Measurements from ENCODE around the gene TMEM175. TPM values are rescaled to one million over a fixed set of nuclear protein-coding genes. Genes with fewer than 3 reads are reported as not detected.

The TMEM175 gene
- total RNA-seq, 1 experiment from 2014 or later, result 10.0 TPM

DNA sequence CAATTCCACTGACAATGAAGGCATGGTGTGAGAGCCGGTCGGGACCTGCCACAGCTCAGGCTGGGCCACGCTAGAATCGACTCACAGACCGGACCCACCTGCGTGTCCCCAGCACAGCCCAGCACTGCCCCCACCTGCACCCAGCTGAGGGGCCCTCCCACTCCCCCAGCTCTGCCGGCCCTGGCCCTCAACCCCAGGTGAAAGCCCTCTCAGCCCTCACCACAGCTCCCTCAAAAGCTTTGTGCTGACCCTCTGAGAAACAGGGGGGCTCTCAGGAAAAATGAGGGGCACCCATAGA, 25.2 kb upstream of the TMEM175 start:
- DNase-seq (ENCODE audit: low spot score), result no peak
- intact Hi-C loops (cut with micrococcal nuclease; ENCODE audit: unreplicated experiment), result no loop called here
- Histone ChIP-seq H3K4me1 (ENCODE audit: insufficient read depth, low read length, poor library complexity, severe bottlenecking) (no peaks in the 10 kb centered on the region), H3K4me3 (ENCODE audit: low read depth, low read length, poor library complexity, severe bottlenecking) (no peak overlapping the region), H3K9me3 (ENCODE audit: low read depth, low read length, poor library complexity, severe bottlenecking) (no peaks in the 10 kb centered on the region), H3K27me3 (replicated peaks; ENCODE audit: insufficient read depth, low read depth, low read length, poor library complexity) (no peaks in the 10 kb centered on the region), H3K27ac (ENCODE audit: low read depth, low read length, poor library complexity, severe bottlenecking) (no peak overlapping the region), H3K36me3 (ENCODE audit: insufficient read depth, low read length, poor library complexity, severe bottlenecking) (peaks cover 3% of the 10 kb centered on the region)
- POLR2A ChIA-PET (ENCODE audit: low non-redundant PET), result no interaction called here
- BruUV-seq (replicated peaks), result no TSS peak
- CTCF ChIA-PET, result no interaction called here
- TF ChIP-seq EZH2 (IDR thresholded peaks at IDR 0.05; ENCODE audit: borderline replicate concordance, low read depth, low read length, poor library complexity, severe bottlenecking), result no peak
- TF ChIP-seq, protein P1, sequence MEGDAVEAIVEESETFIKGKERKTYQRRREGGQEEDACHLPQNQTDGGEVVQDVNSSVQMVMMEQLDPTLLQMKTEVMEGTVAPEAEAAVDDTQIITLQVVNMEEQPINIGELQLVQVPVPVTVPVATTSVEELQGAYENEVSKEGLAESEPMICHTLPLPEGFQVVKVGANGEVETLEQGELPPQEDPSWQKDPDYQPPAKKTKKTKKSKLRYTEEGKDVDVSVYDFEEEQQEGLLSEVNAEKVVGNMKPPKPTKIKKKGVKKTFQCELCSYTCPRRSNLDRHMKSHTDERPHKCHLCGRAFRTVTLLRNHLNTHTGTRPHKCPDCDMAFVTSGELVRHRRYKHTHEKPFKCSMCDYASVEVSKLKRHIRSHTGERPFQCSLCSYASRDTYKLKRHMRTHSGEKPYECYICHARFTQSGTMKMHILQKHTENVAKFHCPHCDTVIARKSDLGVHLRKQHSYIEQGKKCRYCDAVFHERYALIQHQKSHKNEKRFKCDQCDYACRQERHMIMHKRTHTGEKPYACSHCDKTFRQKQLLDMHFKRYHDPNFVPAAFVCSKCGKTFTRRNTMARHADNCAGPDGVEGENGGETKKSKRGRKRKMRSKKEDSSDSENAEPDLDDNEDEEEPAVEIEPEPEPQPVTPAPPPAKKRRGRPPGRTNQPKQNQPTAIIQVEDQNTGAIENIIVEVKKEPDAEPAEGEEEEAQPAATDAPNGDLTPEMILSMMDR (conservative IDR thresholded peaks at IDR 0.05; ENCODE audit: low read depth, low read length), result no peak

DNA sequence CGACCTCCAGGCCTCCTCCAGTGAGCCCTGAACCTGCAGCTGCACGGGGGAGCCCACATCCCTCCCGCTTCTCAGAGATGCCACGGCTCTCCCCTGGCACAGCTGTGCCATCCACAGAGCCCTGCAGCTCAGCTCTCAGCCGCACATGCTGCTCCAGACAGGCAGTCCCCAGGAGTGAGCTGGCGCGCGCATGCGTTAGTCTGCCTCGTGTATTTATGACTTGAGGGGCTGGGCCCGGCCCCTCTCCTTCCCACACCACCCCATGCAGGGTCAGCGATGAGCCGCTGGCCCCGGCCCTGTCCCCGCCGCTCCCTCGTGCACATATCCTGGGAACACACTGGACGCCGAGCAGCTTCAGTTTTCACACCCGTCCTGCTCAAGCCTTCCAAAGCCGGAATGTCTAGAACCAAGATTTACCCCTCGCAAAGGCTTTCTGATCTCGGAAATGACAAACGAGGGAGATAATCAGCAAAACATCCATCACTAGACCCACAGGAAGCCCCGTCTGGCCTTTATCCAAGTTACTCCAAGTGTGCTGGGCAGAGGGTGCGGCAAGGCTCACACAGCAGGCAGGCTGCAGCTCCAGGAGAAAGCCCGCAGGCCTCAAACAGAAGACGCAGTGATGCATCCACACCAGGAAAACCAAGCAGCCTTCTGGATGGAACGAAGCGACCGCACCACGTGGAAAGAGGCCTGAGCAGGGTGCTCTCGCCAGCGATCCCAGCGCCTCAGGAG, 24.4 kb upstream of the TMEM175 start:
- no peaks in the 10 kb centered on the region for H3K9me3 ChIP-seq (ENCODE audit: low read depth, low read length, poor library complexity, severe bottlenecking)

DNA sequence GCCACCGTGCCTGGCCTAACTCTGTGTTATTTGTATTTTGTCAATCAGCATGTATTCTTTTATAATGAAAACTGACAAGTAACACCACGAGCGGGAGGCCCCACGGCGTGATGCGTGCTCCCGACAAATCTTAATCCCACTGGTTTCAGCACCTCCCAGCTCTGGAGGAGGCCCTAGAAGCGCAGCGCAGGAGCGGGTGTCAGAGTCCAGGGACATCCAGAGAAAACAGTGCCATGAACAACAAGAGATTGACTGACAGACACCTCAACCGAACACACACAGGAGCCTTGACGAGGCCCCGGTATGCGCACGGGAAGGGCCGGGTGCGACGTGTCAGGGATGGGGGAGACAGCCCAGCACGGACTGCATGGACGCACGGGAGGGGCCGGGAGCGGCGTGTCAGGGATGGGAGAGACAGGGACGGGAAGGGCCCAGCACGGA, 23.1 kb upstream of the TMEM175 start:
- peaks cover 3% of the 10 kb centered on the region for H3K36me3 ChIP-seq (ENCODE audit: insufficient read depth, low read length, poor library complexity, severe bottlenecking)
- BruUV-seq (replicated peaks), result no TSS peak
- intact Hi-C loops (cut with micrococcal nuclease; ENCODE audit: unreplicated experiment), result no loop called here
- no peaks in the 10 kb centered on the region for H3K9me3 ChIP-seq (ENCODE audit: low read depth, low read length, poor library complexity, severe bottlenecking)
- H3K27me3 ChIP-seq (replicated peaks; ENCODE audit: insufficient read depth, low read depth, low read length, poor library complexity), result no peaks in the 10 kb centered on the region
- POLR2A ChIA-PET (ENCODE audit: low non-redundant PET), result no interaction called here
- H3K4me1 ChIP-seq (ENCODE audit: insufficient read depth, low read length, poor library complexity, severe bottlenecking), result no peaks in the 10 kb centered on the region
- H3K4me3 ChIP-seq (ENCODE audit: low read depth, low read length, poor library complexity, severe bottlenecking), result no peak overlapping the region
- no peak overlapping the region for H3K27ac ChIP-seq (ENCODE audit: low read depth, low read length, poor library complexity, severe bottlenecking)
- CTCF ChIA-PET, result no interaction called here
- no peak for TF ChIP-seq EZH2 (IDR thresholded peaks at IDR 0.05; ENCODE audit: borderline replicate concordance, low read depth, low read length, poor library complexity, severe bottlenecking)
- TF ChIP-seq, protein P1 (conservative IDR thresholded peaks at IDR 0.05; ENCODE audit: low read depth, low read length), result no peak
- no peak for DNase-seq (ENCODE audit: low spot score)

More for the DNA sequence above, 24.4 kb upstream of the TMEM175 start:
- intact Hi-C loops (cut with micrococcal nuclease; ENCODE audit: unreplicated experiment), result no loop called here
- CTCF ChIA-PET, result no interaction called here
- Histone ChIP-seq H3K27me3 (replicated peaks; ENCODE audit: insufficient read depth, low read depth, low read length, poor library complexity) (no peaks in the 10 kb centered on the region), H3K4me1 (ENCODE audit: insufficient read depth, low read length, poor library complexity, severe bottlenecking) (no peaks in the 10 kb centered on the region), H3K4me3 (ENCODE audit: low read depth, low read length, poor library complexity, severe bottlenecking) (no peak overlapping the region), H3K36me3 (ENCODE audit: insufficient read depth, low read length, poor library complexity, severe bottlenecking) (peaks cover 3% of the 10 kb centered on the region), H3K27ac (ENCODE audit: low read depth, low read length, poor library complexity, severe bottlenecking) (no peak overlapping the region)
- POLR2A ChIA-PET (ENCODE audit: low non-redundant PET), result interaction anchor here (0.6 kb wide), 1 partner anchor 25 kb away, joined by 3 read pairs; no protein-coding TSS in a partner anchor
- no TSS peak for BruUV-seq (replicated peaks)
- TF ChIP-seq EZH2 (IDR thresholded peaks at IDR 0.05; ENCODE audit: borderline replicate concordance, low read depth, low read length, poor library complexity, severe bottlenecking), result no peak
- TF ChIP-seq, protein P1 (conservative IDR thresholded peaks at IDR 0.05; ENCODE audit: low read depth, low read length), result no peak
- DNase-seq (ENCODE audit: low spot score), result no peak
